OCI-M2 (cell line): Measurements from ENCODE around the gene LSP1.

Experiments
- DNase-seq: peaks from one replicate; lab custom pipeline; 2025; ENCODE audit not compliant: unreplicated experiment; lab: John Stamatoyannopoulos, UW

LSP1 gene

GRCh38 chr11:1926156-1927025 lies 73.5 kb downstream of the LSP1 start:
- no peak for DNase-seq

GRCh38 chr11:1927026-1927847 lies 74.4 kb downstream of the LSP1 start:
- no peak for DNase-seq

GRCh38 chr11:1927848-1928469 lies 75.1 kb downstream of the LSP1 start:
- DNase-seq: no peak

GRCh38 chr11:1928470-1928890 lies 75.6 kb downstream of the LSP1 start:
- no peak for DNase-seq

- DNase-seq: no peak
These were observed 76.1 kb downstream of the LSP1 start for GRCh38 chr11:1928891-1929541.

- DNase-seq: no peak
These were observed 77.0 kb downstream of the LSP1 start for GRCh38 chr11:1929621-1930461.

- no peak for DNase-seq
These were observed 77.6 kb downstream of the LSP1 start for GRCh38 chr11:1930462-1930830.

GRCh38 chr11:1931341-1932104 lies 78.6 kb downstream of the LSP1 start:
- no peak for DNase-seq

- no peak for DNase-seq
These were observed 79.2 kb downstream of the LSP1 start for GRCh38 chr11:1932105-1932480.

- no peak for DNase-seq
These were observed 79.8 kb downstream of the LSP1 start for GRCh38 chr11:1932681-1933080.

GRCh38 chr11:1933416-1934334 lies 80.8 kb downstream of the LSP1 start:
- DNase-seq: no peak

- no peak for DNase-seq
These were observed 81.7 kb downstream of the LSP1 start for GRCh38 chr11:1934335-1935155.

- no peak for DNase-seq
These were observed 82.5 kb downstream of the LSP1 start for GRCh38 chr11:1935156-1936071.

GRCh38 chr11:1936072-1936780 lies 83.3 kb downstream of the LSP1 start:
- DNase-seq: no peak

GRCh38 chr11:1936781-1937615 lies 84.1 kb downstream of the LSP1 start:
- no peak for DNase-seq
